ENCODE data around the gene BASP1.
"Not testable (repeated sequence)": the region's sequence is repeated elsewhere in the genome, so short reads cannot be mapped to it uniquely, and the experiment has no call there.

BASP1 gene

GRCh38 chr5:17191574-17191973 lies 25.9 kb upstream of the BASP1 start:
- not testable (repeated sequence) for DNase-seq

GRCh38 chr5:17192191-17192590 lies 25.2 kb upstream of the BASP1 start:
- DNase-seq = no peak

GRCh38 chr5:17196024-17196423 lies 21.4 kb upstream of the BASP1 start:
- no peak for DNase-seq

GRCh38 chr5:17196697-17197096 lies 20.7 kb upstream of the BASP1 start:
- no peak for DNase-seq

GRCh38 chr5:17203329-17204132 lies 13.9 kb upstream of the BASP1 start:
- no peak for DNase-seq

GRCh38 chr5:17204133-17204489 lies 13.3 kb upstream of the BASP1 start:
- no peak for DNase-seq

- DNase-seq = no peak
Measured at GRCh38 chr5:17206021-17206420, 11.4 kb upstream of the BASP1 start.

GRCh38 chr5:17212191-17212590 lies 5.2 kb upstream of the BASP1 start:
- no peak for DNase-seq

- DNase-seq = no peak
Measured at GRCh38 chr5:17212996-17213395, 4.4 kb upstream of the BASP1 start.

GRCh38 chr5:17213938-17214337 lies 3.5 kb upstream of the BASP1 start:
- no peak for DNase-seq

- no peak for DNase-seq
Measured at GRCh38 chr5:17214893-17215292, 2.5 kb upstream of the BASP1 start.

- no peak for DNase-seq
Measured at GRCh38 chr5:17215361-17215760, 2.1 kb upstream of the BASP1 start.

- peak; percentile 72 for DNase-seq
Measured at GRCh38 chr5:17216176-17216973, 1.1 kb upstream of the BASP1 start.

- DNase-seq = no peak
Measured at GRCh38 chr5:17216974-17217492, 398 bp upstream of the BASP1 start.

GRCh38 chr5:17218353-17219005 lies 1.0 kb downstream of the BASP1 start:
- no peak for DNase-seq

- DNase-seq = no peak
Measured at GRCh38 chr5:17219006-17219422, 1.6 kb downstream of the BASP1 start.

GRCh38 chr5:17219469-17219868 lies 2.0 kb downstream of the BASP1 start:
- DNase-seq = no peak

- DNase-seq = no peak
Measured at GRCh38 chr5:17219992-17220391, 2.6 kb downstream of the BASP1 start.

- DNase-seq = no peak
Measured at GRCh38 chr5:17220469-17220868, 3.0 kb downstream of the BASP1 start.

- DNase-seq = no peak
Measured at GRCh38 chr5:17221843-17222636, 4.6 kb downstream of the BASP1 start.

GRCh38 chr5:17222664-17223063 lies 5.2 kb downstream of the BASP1 start:
- no peak for DNase-seq

GRCh38 chr5:17223367-17224185 lies 6.1 kb downstream of the BASP1 start:
- DNase-seq = no peak

Data from stimulated activated CD4-positive, alpha-beta T cell treated with anti-CD3 and anti-CD28 coated beads, Interleukin-15, amount 100 ng/mL, for 24 hours (primary cell).